GM19099 (cell line): ENCODE results near the gene HYI.

Experiments used
- POLR2A ChIP-seq: IDR thresholded peaks from 3 replicates; pipeline ENCODE4 v1.6.1; 2011; ENCODE audit warnings: low read depth; ENCODE audit not compliant: insufficient read length; ENCODE audit errors: extremely low read depth

The HYI gene

GRCh38 chr1:43439781-43440180 is 13.9 kb downstream of the HYI start:
- TF ChIP-seq POLR2A = no peak

DNA sequence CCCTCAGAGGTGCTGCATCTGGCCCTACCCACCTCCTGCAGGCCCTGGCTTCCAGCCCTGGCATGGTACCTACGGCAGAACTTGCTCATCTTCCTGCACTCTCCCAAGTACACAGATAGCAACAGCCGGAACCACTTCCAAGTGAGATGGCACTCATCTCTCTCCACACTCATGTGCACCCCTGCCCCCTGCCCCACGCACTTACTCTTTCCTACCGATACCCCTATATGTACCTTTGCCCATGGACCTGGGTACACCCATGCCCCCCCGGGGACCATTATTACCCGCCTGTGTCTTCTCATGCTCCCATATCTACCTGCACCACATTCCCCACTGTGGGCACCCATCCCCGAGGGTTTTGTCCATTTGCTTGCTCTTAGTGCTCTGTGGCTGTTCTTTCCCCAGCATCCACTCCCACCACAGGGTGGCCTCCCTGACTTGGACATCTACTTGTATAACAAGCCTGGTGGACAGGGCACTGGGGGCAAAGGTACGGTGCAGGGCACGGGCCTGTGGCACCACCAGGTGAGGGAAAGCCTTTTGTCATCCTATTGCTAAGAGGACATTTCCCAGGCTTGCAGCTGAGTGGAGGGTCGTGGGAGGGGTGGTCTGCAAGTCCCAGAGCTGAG is 14.7 kb downstream of the HYI start:
- TF ChIP-seq POLR2A = no peak

DNA sequence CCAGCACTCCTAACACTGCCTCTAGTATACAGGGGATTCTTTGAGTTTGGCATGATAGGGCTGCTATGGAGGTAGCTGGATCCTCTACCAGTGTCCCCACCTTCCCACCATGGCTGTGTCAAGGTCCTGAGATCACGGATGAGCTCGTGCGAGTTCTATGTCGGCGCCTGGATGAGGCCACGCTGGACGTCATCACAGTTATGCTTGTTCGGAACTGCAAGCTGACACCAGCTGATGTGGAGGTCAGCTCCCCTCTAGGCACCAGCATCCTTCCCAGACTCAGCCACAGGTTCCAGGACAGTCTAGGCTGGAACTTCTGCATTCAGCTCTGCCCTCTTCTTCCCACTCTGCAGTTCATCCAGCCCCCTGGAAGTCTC is 15.2 kb downstream of the HYI start:
- no peak for TF ChIP-seq POLR2A

GRCh38 chr1:43438006-43438405 is 15.7 kb downstream of the HYI start:
- no peak for TF ChIP-seq POLR2A

DNA sequence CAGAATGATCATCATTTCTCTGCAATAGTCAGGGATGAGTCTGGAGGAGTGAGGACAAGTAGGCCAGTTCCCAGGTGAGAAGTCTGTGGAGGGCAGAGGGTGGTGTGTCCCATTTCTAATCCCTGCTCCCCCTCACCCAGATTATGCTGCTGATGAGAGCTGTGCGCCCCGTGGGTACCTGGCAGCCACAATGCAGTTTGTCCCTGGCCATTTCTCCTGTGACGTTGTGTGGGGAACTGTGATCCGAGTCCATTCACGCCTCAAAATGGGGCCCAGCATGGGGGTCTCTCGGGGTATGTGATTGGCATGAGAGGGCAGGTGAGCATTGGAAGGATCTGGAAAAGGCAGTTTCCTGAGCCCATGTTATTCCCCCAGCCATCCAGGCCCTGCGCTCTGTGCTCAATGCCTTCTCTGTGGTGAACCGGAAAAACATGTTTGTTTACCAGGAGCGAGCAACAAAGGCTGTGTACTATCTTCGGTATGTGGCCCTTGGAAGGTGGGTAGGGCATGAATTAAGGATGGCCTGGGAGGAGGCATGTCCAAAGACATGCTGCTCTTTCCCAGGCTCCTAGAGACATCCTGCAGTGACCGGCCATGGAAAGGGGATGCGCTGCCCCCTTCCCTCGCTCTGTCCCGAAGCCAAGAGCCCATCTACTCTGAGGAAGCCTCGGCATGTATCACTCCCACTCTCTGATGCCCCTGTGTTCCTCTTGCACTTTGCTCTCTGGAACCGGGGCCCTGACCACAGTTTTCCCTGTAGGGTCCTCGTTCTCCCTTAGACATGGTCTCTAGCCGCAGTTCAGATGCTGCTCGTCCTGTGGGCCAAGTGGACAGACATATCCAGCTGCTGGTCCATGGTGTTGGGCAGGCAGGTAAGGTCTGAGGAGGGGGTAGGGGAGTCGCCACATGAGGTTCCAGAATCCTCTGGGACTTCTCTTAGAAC is 16.4 kb downstream of the HYI start:
- no peak for TF ChIP-seq POLR2A

DNA sequence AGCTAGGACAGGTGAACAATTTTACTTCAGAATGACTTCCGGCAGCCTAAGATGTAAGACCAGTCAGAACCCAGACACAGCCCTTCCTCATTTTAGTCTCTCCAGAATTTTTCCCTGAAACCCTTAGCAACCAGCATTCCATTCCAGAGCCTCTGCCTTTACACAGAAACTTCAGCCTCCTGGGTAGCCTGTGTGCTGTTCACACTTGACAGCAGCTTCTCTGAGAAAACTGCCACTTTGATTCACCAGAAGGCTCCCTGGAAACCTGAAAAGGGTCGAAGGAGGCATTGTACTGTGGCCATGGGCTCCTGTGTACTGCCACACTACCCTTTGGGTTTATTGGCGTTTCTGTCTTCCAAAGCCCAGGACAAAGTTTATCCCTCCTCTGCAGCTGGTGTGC is 17.4 kb downstream of the HYI start:
- no peak for TF ChIP-seq POLR2A

GRCh38 chr1:43435146-43436145 is 18.3 kb downstream of the HYI start:
- no peak for TF ChIP-seq POLR2A

GRCh38 chr1:43434256-43434655 is 19.5 kb downstream of the HYI start:
- TF ChIP-seq POLR2A = no peak

GRCh38 chr1:43432907-43433306 is 20.8 kb downstream of the HYI start:
- no peak for TF ChIP-seq POLR2A

GRCh38 chr1:43432171-43432860 is 21.4 kb downstream of the HYI start:
- no peak for TF ChIP-seq POLR2A

- TF ChIP-seq POLR2A = no peak
These were observed 22.1 kb downstream of the HYI start for GRCh38 chr1:43431676-43432075.

DNA sequence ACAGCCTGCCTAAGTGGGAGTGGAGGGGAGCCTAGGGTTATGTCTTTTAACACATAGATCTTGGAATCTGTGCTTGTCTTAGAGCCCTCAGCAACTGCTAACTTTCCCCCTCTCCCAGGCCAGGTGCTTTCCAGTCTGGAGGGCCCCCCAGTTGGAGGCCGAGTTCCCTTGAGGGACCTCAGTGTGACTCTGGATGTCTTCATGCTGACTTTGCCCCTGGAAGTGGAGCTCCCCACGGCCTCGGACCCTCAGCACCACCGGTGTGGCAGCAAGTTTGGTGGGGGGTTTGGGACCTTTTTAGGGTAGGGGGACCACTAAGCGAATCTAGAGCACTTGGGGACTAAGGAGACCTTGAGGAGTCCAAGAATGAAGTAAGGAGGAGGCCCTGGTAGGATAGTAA is 22.9 kb downstream of the HYI start:
- TF ChIP-seq POLR2A = no peak

DNA sequence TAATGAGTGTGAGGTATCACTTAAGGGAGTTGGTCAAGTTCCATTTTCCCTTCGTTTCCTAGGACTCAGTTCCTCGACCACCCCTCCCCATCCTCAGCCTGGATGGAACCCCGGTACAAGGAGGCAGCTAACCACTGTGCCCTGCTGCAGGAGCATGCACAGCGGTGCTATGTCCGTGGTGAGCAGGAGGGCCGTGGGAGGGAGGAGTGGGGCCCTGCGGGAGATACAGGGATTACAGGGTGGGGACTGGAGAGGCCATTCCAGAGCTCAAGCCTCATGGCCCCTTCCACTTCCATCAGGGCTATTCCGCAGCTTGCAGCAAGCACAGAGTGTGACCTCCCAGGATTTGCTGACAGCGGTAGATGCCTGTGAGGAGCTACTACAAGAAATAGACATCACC is 25.8 kb downstream of the HYI start:
- TF ChIP-seq POLR2A = no peak

DNA sequence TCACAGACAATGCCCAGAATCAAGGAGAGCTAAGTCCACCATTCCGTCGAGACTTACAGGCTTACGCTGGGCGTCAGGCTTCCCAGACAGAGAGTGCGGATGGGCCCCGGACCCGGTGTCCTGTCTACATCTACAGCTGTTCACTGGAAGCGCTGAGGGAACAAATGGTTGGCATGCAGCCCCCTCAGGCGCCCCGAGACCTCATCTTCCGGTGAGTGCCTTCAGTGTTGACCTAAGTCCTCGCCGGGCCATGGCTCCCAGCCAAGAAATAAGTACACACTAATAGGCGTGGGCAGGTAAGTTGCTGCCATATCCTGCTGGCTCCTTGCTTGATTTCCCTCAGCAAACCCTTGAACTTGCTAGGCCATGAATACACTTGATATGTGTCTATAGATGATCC is 26.2 kb downstream of the HYI start:
- TF ChIP-seq POLR2A = no peak

DNA sequence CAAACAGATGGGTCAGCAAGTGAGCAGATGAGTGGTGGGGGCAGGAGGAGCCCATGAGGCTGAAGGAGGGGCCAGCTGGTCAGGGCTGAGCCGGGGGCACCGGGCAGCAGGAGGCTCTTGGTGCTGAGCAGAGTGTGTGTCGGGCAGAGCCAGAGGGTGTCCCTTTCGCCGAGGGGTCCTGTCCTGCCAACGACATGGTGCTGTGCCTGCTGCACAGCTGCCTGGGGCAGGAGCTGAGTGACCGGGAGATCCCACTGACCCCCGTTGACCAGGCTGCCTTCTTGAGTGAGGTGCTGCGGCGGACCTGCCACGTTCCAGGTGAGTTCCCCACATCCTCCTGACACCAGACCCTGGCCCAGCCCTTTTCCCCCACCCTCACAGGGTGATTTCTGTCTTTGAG is 27.5 kb downstream of the HYI start:
- TF ChIP-seq POLR2A = no peak

DNA sequence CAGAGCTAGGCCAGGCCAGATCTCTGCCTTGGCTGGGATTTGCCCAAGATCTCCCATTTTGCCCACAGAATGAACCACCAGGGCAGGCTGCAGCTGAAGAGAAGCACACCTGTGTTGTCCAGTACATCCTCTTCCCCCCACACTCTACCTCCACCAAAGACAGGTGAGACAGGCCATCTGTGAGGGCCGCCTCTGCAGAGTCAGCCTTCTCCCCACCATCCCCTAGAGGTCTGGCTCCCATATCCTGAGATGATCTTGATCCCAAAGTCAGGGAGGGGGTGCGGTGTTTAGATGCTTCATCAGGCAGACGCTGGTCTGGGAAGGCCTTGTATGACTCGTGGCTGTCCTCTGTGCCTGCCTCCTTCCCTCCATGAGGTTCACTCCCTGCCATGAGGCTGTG is 28.7 kb downstream of the HYI start:
- TF ChIP-seq POLR2A = no peak
